Measurements from ENCODE around the gene KCNAB2. TPM values are rescaled to one million over a fixed set of nuclear protein-coding genes. Genes with fewer than 3 reads are reported as not detected.

Gene KCNAB2
- total RNA-seq, 2 donors from 2014 or later = 4.7 to 6.4 TPM

GRCh38 chr1:6030547-6031261 is 15.0 kb upstream of the KCNAB2 start:
- no peak for DNase-seq
- intact Hi-C loops (cut with DNase I) = no loop called here
- Histone ChIP-seq H3K36me3 (no peaks in the 10 kb centered on the region), H3K27me3 (no peaks in the 10 kb centered on the region), H3K9me3 (no peaks in the 10 kb centered on the region), H3K27ac (no peak overlapping the region), H3K9ac (ENCODE audit: low read depth in 2 of 2, low read length in 2 of 2) (no peak overlapping the region), H3K4me1 (no peaks in the 10 kb centered on the region), H3K4me3 (no peak overlapping the region)
- TF ChIP-seq, protein P1, sequence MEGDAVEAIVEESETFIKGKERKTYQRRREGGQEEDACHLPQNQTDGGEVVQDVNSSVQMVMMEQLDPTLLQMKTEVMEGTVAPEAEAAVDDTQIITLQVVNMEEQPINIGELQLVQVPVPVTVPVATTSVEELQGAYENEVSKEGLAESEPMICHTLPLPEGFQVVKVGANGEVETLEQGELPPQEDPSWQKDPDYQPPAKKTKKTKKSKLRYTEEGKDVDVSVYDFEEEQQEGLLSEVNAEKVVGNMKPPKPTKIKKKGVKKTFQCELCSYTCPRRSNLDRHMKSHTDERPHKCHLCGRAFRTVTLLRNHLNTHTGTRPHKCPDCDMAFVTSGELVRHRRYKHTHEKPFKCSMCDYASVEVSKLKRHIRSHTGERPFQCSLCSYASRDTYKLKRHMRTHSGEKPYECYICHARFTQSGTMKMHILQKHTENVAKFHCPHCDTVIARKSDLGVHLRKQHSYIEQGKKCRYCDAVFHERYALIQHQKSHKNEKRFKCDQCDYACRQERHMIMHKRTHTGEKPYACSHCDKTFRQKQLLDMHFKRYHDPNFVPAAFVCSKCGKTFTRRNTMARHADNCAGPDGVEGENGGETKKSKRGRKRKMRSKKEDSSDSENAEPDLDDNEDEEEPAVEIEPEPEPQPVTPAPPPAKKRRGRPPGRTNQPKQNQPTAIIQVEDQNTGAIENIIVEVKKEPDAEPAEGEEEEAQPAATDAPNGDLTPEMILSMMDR (IDR thresholded peaks at IDR 0.05) = no peak

- Histone ChIP-seq H3K36me3 (no peaks in the 10 kb centered on the region), H3K4me3 (no peak overlapping the region), H3K27ac (no peak overlapping the region), H3K9me3 (no peaks in the 10 kb centered on the region), H3K27me3 (no peaks in the 10 kb centered on the region), H3K9ac (ENCODE audit: low read depth in 2 of 2, low read length in 2 of 2) (no peak overlapping the region), H3K4me1 (no peaks in the 10 kb centered on the region)
- TF ChIP-seq, protein P1 (IDR thresholded peaks at IDR 0.05) = no peak
- DNase-seq = no peak
- intact Hi-C loops (cut with DNase I) = no loop called here
These were observed 12.6 kb upstream of the KCNAB2 start for GRCh38 chr1:6033124-6033523.

DNA sequence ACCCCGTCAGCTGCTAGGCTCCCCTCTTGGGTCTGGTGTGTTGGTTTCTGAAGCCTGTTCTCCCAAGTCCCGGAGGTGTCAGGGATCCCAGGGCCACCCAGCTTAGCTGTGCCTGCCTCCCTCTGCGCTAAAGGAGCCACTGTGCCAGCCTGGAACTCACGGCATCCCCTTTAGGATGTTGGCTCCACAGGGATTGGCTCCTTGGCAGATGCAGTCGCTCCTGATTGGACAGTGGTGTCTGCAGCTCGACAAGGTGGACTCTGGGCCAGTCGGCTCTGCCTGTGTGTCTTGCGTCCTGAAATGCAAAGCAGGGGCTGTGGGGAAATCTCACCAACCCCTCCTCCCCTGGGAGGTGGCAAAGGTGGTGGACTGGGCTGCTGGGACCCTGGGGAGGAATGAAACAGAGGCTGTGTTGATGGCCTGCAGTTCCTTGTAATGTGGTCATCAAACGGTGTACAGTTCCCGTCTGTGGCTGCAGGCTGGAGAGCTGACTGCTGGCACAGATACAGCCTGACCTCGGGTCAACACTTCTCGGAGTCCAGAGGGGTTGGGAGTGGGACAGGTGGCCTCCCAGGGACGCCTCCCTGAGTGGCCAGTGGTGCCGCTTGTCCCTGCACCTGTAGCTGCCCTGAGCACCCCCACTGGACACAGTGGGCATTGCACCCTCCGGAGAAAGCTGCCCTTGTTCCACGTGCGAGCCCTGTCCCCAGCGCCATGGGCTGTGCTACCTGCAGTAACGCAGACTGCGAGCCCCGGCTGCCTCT is 11.5 kb upstream of the KCNAB2 start:
- Histone ChIP-seq H3K9me3 (no peaks in the 10 kb centered on the region), H3K9ac (ENCODE audit: low read depth in 2 of 2, low read length in 2 of 2) (peak overlapping the region in 1 of 2 donors; percentile 18), H3K4me1 (no peaks in the 10 kb centered on the region), H3K4me3 (no peak overlapping the region), H3K36me3 (no peaks in the 10 kb centered on the region), H3K27me3 (no peaks in the 10 kb centered on the region), H3K27ac (no peak overlapping the region)
- DNase-seq = peak; percentile 45
- intact Hi-C loops (cut with DNase I) = no loop called here
- TF ChIP-seq, protein P1 (IDR thresholded peaks at IDR 0.05) = peak; percentile 60

GRCh38 chr1:6034750-6035096 is 11.0 kb upstream of the KCNAB2 start:
- no peaks in the 10 kb centered on the region for H3K27me3 ChIP-seq
- no peak for DNase-seq
- H3K4me3 ChIP-seq = no peak overlapping the region
- H3K4me1 ChIP-seq = no peaks in the 10 kb centered on the region
- intact Hi-C loops (cut with DNase I) = no loop called here
- no peaks in the 10 kb centered on the region for H3K36me3 ChIP-seq
- no peak overlapping the region for H3K27ac ChIP-seq
- H3K9me3 ChIP-seq = no peaks in the 10 kb centered on the region
- H3K9ac ChIP-seq (ENCODE audit: low read depth in 2 of 2, low read length in 2 of 2) = peak overlapping the region in 1 of 2 donors; percentile 18
- TF ChIP-seq, protein P1 (IDR thresholded peaks at IDR 0.05) = no peak

- no peak for DNase-seq
- intact Hi-C loops (cut with DNase I) = no loop called here
- H3K4me1 ChIP-seq = no peaks in the 10 kb centered on the region
- H3K27ac ChIP-seq = no peak overlapping the region
- H3K36me3 ChIP-seq = no peaks in the 10 kb centered on the region
- TF ChIP-seq, protein P1 (IDR thresholded peaks at IDR 0.05) = no peak
- no peaks in the 10 kb centered on the region for H3K9me3 ChIP-seq
- H3K4me3 ChIP-seq = no peak overlapping the region
- no peak overlapping the region for H3K9ac ChIP-seq (ENCODE audit: low read depth in 2 of 2, low read length in 2 of 2)
- no peaks in the 10 kb centered on the region for H3K27me3 ChIP-seq
These were observed 10.4 kb upstream of the KCNAB2 start for GRCh38 chr1:6035303-6035702.
